Adipocyte (in vitro differentiated cells): ENCODE data around the gene MYL12A.

Source experiments
- DNase-seq: peaks from one replicate; pipeline ENCODE4 v3.0.0-alpha.2; 2015; ENCODE audit warnings: low read depth
- H3K27me3 ChIP-seq: replicated peaks from 2 replicates; pipeline ENCODE4 v1.7.0; 2013; ENCODE audit warnings: mild to moderate bottlenecking, low read length, moderate library complexity; ENCODE audit not compliant: control insufficient read depth, insufficient read depth
- H3K36me3 ChIP-seq: 2 replicates; pipeline ENCODE4 v1.7.0; 2013; ENCODE audit warnings: low read length, mild to moderate bottlenecking, moderate library complexity; ENCODE audit not compliant: control insufficient read depth, insufficient read depth, severe bottlenecking
- H3K4me1 ChIP-seq: 2 replicates; pipeline ENCODE4 v1.7.0; 2013; ENCODE audit warnings: mild to moderate bottlenecking, low read length, moderate library complexity; ENCODE audit not compliant: control insufficient read depth, insufficient read depth
- H3K4me3 ChIP-seq: 2 replicates; pipeline ENCODE4 v1.7.0; 2013; ENCODE audit warnings: mild to moderate bottlenecking, low read length, moderate library complexity
- H3K9ac ChIP-seq: 2 replicates; pipeline ENCODE4 v1.7.0; 2013; ENCODE audit warnings: mild to moderate bottlenecking, low read length, moderate library complexity
- H3K9me3 ChIP-seq: 2 replicates; pipeline ENCODE4 v1.7.0; 2013; ENCODE audit warnings: mild to moderate bottlenecking, low read length, moderate library complexity; ENCODE audit not compliant: control insufficient read depth

MYL12A gene

GRCh38 chr18:3226048-3226447, 21.6 kb upstream of the MYL12A start:
- no peaks in the 10 kb centered on the region for H3K27me3 ChIP-seq
- H3K9ac ChIP-seq, result peak overlapping the region; percentile 39
- DNase-seq, result no peak
- no peaks in the 10 kb centered on the region for H3K36me3 ChIP-seq
- peaks cover 46% of the 10 kb centered on the region for H3K4me1 ChIP-seq
- no peak overlapping the region for H3K4me3 ChIP-seq
- no peaks in the 10 kb centered on the region for H3K9me3 ChIP-seq

- H3K4me3 ChIP-seq, result no peak overlapping the region
- H3K27me3 ChIP-seq, result no peaks in the 10 kb centered on the region
- no peaks in the 10 kb centered on the region for H3K9me3 ChIP-seq
- H3K4me1 ChIP-seq, result peaks cover 41% of the 10 kb centered on the region
- no peak overlapping the region for H3K9ac ChIP-seq
- no peak for DNase-seq
- no peaks in the 10 kb centered on the region for H3K36me3 ChIP-seq
Observed at GRCh38 chr18:3230401-3231334, 16.9 kb upstream of the MYL12A start.

- Histone ChIP-seq H3K4me1 (peaks cover 26% of the 10 kb centered on the region), H3K9me3 (no peaks in the 10 kb centered on the region)
Observed at GRCh38 chr18:3233004-3233403, 14.6 kb upstream of the MYL12A start.

GRCh38 chr18:3233433-3234168, 14.0 kb upstream of the MYL12A start:
- H3K27me3 ChIP-seq, result no peaks in the 10 kb centered on the region
- H3K4me3 ChIP-seq, result no peak overlapping the region
- H3K9me3 ChIP-seq, result no peaks in the 10 kb centered on the region
- H3K4me1 ChIP-seq, result peaks cover 23% of the 10 kb centered on the region
- DNase-seq, result no peak
- H3K9ac ChIP-seq, result no peak overlapping the region
- no peaks in the 10 kb centered on the region for H3K36me3 ChIP-seq

More at GRCh38 chr18:3233004-3233403, 14.6 kb upstream of the MYL12A start:
- H3K36me3 ChIP-seq, result no peaks in the 10 kb centered on the region
- no peaks in the 10 kb centered on the region for H3K27me3 ChIP-seq
- H3K9ac ChIP-seq, result no peak overlapping the region
- H3K4me3 ChIP-seq, result no peak overlapping the region
- no peak for DNase-seq

GRCh38 chr18:3234457-3234856, 13.1 kb upstream of the MYL12A start:
- H3K27me3 ChIP-seq, result no peaks in the 10 kb centered on the region
- no peak overlapping the region for H3K9ac ChIP-seq
- H3K4me1 ChIP-seq, result peaks cover 18% of the 10 kb centered on the region
- H3K4me3 ChIP-seq, result no peak overlapping the region
- H3K36me3 ChIP-seq, result no peaks in the 10 kb centered on the region
- no peak for DNase-seq
- H3K9me3 ChIP-seq, result no peaks in the 10 kb centered on the region

GRCh38 chr18:3235846-3236245, 11.8 kb upstream of the MYL12A start:
- H3K4me1 ChIP-seq, result peaks cover 13% of the 10 kb centered on the region
- H3K9ac ChIP-seq, result no peak overlapping the region
- no peak for DNase-seq
- no peak overlapping the region for H3K4me3 ChIP-seq
- H3K9me3 ChIP-seq, result no peaks in the 10 kb centered on the region
- no peaks in the 10 kb centered on the region for H3K36me3 ChIP-seq
- no peaks in the 10 kb centered on the region for H3K27me3 ChIP-seq

GRCh38 chr18:3236470-3236869, 11.1 kb upstream of the MYL12A start:
- H3K4me1 ChIP-seq, result peaks cover 11% of the 10 kb centered on the region
- H3K36me3 ChIP-seq, result no peaks in the 10 kb centered on the region
- no peak overlapping the region for H3K4me3 ChIP-seq
- DNase-seq, result no peak
- no peaks in the 10 kb centered on the region for H3K9me3 ChIP-seq
- no peak overlapping the region for H3K9ac ChIP-seq
- H3K27me3 ChIP-seq, result no peaks in the 10 kb centered on the region

- H3K27me3 ChIP-seq, result no peaks in the 10 kb centered on the region
- H3K4me3 ChIP-seq, result no peak overlapping the region
- no peak for DNase-seq
- no peaks in the 10 kb centered on the region for H3K36me3 ChIP-seq
- peaks cover under 1% of the 10 kb centered on the region for H3K4me1 ChIP-seq
- no peaks in the 10 kb centered on the region for H3K9me3 ChIP-seq
- H3K9ac ChIP-seq, result no peak overlapping the region
Observed at GRCh38 chr18:3238742-3239141, 8.9 kb upstream of the MYL12A start.

GRCh38 chr18:3245185-3245564, 2.4 kb upstream of the MYL12A start:
- no peaks in the 10 kb centered on the region for H3K9me3 ChIP-seq
- H3K27me3 ChIP-seq, result no peaks in the 10 kb centered on the region
- no peak for DNase-seq
- peaks cover 8% of the 10 kb centered on the region for H3K36me3 ChIP-seq
- H3K4me3 ChIP-seq, result peak overlapping the region; percentile 99
- H3K4me1 ChIP-seq, result peaks cover 14% of the 10 kb centered on the region
- peak overlapping the region; percentile 99 for H3K9ac ChIP-seq

- Histone ChIP-seq H3K9ac (peak overlapping the region; percentile 99), H3K27me3 (no peaks in the 10 kb centered on the region), H3K4me3 (peak overlapping the region; percentile 99), H3K4me1 (peaks cover 23% of the 10 kb centered on the region), H3K36me3 (peaks cover 9% of the 10 kb centered on the region), H3K9me3 (no peaks in the 10 kb centered on the region)
- DNase-seq, result peak; percentile 94
Observed at GRCh38 chr18:3245853-3246634, 1.6 kb upstream of the MYL12A start.
